Measurements from ENCODE around the gene DOCK2.

The DOCK2 gene

DNA sequence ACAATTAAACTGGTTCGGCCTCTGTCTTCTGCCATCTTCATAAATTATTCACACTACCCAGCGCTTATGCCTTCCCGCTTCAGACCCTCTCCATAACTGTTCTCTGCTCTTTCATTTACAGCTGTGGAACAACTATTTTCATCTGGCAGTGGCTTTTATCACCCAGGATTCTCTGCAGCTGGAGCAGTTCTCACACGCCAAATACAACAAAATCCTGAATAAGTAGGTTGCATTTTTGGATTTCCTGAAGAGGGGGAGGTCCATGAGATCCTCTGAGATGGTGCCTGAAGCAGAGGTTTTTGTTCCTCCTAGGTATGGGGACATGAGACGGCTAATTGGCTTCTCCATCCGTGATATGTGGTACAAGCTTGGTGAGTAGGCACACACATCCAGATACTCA is 371.3 kb downstream of the DOCK2 start:
- no peak for DNase-seq

DNA sequence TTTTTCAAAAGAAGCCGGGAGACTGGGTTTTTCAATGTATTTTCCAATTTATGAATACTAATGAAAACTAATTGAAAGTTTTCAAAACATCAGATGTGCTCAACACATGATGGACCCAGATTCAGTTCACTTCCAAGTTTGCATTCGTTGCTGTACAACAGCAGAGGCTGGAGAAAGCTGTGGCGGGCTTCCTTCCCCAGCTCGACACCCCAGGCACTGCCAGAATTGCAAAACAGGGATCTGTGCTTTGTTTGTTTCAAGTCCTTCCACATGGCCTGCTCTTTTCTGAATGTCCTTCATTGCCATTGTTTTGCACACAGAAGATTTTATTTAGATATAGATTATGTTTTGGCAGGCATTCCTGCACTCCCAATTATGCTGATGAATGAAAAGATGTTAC is 373.5 kb downstream of the DOCK2 start:
- no peak for DNase-seq

DNA sequence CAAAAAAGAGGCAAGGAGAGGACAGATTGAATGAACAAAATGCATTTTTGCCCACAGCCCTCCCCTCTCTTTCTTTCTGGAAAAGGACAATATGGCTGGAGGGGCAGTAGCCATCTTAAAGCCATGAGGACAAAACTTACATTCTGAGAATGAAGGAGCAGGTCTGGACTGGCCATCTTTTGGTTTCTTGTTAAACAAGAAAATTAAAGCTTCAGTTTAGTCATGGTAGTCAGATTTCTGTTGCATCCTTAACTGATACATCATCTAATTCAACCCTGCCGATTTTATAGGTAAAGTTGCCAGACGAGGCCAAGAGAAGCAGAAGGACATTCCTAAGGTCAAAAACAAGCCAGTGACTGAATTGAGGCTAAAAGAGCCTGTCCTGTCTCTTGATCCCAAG is 374.7 kb downstream of the DOCK2 start:
- DNase-seq, result no peak

DNA sequence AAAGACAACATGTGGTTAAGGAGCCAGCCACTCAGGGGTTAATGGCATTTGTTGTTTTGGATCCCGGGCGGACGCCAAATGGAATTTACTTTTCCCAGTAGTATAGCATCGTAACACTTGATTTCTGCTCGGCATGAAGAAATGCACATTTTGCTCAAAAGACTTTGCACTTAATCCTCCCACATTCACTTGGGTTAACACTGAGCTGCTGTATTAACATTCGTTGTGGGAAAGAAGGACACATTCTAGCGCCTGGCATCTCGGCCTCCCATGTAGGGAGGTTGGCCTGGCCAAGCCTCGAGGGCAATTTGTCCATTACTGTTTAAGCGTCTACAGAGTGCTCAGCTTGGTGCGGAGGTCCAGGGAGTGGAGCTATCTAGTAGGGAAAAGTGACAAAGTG is 375.5 kb downstream of the DOCK2 start:
- DNase-seq, result no peak

DNA sequence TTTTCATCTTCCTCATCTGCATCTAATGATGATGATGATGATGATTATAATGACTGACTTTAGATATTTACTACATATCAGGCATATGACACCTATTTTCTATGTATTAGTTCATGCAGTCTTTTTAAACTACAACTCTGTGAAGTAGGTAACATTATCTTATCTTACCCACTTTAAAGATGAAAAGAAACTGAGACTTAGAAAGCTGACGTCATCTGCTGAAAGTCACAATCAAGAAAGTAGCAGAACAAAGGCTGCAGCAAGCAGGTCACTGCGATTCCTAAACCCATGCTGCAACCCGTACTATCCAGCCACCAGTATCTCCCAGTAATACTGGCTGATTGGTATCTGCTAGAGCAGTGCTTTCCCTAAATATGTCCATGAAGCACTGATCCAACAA is 383.3 kb downstream of the DOCK2 start:
- DNase-seq, result no peak

DNA sequence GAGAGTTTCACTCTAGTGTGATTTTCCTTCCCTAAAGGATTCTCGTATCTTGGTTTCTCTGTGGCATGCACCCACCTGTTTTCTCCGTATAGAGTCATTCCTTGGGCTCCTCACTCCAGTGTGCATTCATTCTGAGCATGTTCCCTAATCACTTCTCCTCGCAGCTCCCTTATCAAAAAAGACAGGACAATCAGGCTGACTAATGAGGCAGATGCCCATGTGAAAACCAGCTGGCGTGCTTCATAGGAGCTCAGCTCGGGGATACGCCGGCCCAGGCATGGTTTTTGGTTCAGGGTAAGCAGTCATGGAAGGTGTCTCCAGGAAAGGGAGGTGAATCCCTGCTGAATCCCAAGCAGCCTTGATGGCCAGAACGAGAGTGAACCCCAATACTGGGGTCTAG is 384.4 kb downstream of the DOCK2 start:
- no peak for DNase-seq

DNA sequence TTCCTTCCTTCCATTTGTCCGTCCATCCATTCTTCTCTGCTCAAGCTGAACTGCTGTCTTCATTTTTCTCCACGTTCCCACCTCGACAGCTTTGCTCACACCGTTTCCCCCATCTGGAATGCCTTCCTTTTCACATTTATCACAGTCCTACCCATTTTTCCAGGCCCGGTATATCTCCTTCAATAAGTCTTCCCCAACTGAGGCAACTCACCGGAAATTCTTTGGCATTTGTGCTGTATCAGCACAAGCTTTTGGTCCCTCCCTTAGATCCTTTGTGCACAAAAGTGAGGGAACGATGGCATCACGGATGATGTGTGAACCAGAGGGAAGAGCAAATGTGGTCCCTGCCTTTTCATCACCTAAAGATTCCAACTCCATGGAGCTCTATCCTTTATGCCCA is 388.8 kb downstream of the DOCK2 start:
- DNase-seq, result no peak

DNA sequence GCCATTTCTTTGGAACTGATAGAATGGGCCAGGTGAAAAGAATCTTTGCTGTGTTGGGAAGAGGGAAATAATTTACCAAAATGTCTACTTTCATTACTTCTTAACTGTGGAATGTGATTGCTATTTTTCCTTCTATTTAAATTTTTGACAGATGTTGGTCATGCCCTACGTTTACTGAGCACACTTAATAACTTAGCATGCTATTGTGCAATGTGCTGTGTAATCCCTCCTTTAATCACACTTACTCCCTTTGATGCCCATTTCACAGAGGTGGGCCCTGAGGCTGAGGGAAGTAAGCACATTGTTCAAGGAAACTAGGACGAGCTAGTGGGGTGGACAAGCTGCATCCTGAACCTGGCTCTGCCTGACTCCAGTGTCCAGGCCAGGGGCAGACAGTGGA is 391.0 kb downstream of the DOCK2 start:
- DNase-seq, result no peak

DNA sequence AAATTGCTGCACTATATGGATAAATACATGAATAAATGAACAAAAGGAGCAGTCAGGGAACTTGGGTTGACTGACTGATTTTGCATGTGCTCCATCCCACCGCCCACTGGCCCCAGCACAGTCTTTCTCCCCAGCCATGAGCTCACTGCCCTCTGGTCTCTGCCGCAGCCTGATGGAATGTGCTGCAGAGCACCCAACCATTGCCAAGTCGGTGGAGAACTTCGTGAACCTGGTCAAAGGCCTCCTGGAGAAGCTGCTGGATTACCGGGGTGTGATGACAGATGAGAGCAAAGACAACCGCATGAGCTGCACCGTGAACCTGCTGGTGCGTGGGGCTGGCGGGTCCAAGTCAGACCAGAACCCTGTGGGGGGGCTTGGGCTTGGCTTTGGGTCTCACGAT is 397.2 kb downstream of the DOCK2 start:
- no peak for DNase-seq

DNA sequence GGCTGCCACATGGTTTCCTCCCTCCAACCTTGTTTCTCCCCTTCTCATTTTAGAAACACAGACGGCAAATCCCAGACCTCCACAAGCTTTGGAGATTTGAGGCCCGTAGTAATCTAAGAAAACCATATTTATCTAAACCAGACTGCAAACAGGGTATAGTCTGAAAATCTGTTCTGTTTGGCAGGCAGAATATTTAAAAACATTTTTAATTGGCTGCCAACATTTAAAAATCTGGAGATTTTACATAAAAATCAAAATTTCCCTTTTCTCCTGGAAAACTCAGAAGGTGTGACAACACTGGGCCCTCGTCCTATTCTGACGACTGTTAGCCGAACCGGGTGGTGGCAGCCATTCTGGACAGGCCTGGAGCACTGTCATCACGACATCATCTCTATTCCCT is 401.2 kb downstream of the DOCK2 start:
- no peak for DNase-seq

DNA sequence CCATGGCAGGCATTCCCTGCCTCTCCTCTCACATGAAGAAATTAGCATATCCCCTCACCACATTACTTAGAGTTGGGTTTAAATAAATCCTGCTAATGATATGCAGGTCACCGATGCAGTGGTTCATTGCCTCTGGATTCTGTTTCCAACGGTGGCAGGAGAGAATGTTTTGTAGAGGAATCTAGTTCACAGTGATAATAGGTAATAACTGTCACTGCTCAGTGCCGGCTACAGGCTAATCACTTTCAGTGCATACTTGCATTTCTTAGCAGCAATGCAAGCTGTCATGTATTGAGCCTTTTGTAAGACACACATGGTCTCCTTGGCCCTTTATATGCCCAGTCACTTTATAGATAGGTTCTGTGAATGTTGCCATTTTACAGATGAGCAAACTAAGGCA is 402.8 kb downstream of the DOCK2 start:
- no peak for DNase-seq

DNA sequence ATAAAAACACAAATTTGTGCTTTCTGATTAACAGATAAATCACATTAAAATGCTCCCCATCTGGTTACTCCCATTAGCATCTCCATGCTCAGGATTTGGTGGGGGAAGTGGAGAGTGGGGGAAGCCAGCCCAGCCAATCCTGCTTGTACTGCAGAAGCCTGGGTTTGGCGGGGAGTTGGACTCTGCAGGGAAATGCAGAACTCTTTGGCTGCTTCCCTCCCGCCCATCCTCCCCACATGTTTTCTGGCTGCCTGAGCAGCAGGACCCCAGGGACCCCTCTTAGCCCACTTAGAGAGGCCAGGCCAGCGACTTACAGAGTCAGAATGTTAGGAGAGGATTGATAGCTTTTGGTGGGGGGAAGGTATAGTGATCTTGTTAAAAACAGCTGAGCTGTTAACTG is 409.2 kb downstream of the DOCK2 start:
- DNase-seq, result no peak

DNA sequence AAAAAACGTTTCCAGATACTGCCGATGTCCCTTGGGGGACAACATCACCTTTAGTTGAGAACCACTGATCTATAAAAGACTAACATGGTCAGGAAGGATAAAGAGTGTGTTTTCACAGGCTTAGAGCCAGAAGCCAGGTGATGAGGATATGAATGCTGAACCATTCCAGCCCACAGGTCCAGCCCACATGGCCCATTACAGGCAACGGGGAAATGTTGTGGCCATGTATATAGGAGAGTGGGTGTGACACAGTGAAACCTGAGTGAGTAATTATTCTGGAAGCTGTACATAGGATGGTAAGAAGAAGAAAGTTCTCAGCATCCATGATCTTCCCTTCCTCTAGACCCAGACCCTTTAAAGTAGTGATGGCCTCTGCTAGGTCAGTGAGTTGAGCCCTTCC is 412.6 kb downstream of the DOCK2 start:
- DNase-seq, result no peak

DNA sequence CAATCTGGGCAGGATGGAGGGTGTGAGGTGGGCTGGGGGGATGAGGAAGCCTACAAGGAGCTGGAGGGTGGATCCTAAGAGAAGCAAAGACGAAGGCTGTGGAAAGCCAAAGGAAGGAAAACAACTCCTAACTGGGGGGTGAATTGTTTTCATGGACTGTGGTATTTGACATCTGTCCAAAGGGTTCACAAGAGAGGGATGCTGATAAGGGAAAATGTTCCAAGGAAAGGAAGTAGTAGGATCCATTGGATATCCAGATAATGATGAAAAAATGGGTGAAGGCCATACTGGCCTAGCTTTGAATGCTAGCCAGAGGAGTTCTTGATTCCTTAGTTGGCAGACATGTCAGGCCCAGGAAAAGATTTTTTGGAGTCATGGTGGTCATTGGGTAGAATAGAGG is 416.8 kb downstream of the DOCK2 start:
- DNase-seq, result no peak

DNA sequence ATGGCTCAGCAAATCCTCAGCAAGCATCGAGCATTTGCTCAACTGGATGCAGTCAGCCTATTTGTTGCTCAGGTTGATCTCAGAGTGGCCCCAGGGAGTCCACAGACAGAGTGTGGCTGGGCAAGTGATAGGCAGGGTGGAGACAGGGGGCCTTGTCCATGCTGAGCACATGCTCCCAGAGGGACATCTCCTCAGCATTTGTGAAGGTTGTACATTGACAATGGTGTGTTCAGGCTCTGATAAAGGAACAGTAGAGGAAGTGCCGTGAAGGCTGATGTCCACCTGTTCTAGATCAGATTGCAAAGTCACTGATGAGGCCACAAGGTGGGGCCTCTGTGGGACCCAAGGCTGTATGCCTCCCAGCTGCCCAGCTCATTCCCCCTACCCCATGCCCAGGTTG is 418.5 kb downstream of the DOCK2 start:
- no peak for DNase-seq

DNA sequence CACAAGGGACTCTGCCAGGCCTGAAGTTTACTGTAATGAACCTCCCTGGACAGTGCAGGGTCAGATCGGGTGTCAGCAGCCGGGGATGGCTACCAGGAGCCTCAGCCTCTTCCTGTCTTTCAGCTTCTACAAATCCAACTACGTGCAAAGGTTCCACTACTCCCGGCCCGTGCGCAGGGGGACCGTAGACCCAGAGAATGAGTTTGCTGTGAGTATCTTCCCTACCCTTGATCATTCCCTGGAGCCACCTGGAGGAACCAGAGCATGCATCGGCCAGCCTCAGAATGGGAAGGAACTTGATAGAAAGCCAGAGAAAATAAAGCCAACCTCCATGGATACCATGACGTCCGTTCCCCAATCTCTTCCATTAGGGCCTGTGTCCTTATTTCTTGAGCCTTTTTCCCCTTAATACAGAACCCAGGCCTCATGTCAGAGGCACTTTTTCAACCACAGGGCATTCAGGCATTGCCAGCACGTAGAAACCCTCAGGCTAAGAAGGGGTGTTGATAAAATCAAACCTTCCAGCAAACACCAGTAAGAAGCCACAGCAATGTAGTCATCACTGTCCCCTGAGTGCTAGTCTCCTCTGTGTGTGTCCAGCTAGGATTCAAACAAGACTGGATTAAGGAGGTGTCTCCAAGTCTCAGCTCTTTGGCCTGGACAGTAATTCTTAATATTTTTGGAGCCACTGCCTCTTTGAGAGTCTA is 419.6 kb downstream of the DOCK2 start:
- DNase-seq, result no peak

DNA sequence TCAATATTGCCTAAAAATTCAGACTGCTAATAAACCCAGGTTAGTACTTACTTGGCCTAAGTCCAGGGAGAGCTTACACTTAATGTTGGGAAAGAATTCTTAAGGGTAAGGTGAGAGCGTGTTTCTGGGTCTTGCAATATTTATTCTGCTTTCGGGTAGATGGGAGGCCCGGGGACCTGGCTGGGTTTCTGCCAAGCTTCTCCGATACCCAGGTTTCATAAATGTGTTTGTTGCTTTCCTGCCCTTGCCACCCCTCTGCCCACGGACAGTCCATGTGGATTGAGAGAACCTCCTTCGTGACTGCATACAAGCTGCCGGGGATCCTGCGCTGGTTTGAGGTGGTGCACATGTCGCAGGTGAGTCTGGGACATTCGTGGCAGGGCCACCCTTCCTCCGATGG is 420.2 kb downstream of the DOCK2 start:
- DNase-seq, result no peak

DNA sequence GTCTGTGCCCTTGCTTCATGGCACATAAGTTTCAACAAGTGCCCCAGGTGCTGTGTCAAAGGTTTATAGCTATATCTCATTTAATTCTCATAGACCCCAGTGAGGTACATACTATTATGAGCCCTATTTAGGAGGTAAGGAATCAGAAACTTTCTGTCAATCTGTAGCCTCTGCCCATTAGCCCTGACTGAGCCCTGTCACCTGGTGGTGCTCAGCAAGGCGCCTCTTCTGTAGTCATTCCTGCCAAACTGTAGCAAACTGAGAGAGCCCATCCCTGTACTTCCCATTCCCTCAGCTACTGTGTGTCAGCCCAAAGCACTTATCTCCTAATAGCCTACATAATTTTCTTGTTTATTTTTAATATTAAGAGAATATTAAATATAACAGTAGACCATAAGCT is 422.1 kb downstream of the DOCK2 start:
- no peak for DNase-seq

DNA sequence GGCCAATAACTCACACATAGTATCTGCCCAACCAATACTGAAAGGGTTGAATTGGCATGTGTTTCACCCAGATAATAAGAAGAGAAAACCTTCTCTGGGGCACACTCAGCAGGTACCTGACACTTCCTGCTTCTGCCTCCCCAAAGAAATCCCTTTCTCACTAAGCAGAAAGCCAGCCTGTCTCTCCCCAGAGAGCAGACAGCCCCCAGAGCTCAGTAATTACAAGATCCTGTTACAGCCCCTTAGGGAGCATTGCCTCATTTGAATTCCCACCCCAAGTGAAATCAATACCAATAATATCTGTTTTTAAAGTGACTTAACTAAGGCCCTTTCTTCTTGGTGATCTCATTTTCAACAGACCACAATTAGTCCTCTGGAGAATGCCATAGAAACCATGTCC is 430.1 kb downstream of the DOCK2 start:
- DNase-seq, result no peak

DNA sequence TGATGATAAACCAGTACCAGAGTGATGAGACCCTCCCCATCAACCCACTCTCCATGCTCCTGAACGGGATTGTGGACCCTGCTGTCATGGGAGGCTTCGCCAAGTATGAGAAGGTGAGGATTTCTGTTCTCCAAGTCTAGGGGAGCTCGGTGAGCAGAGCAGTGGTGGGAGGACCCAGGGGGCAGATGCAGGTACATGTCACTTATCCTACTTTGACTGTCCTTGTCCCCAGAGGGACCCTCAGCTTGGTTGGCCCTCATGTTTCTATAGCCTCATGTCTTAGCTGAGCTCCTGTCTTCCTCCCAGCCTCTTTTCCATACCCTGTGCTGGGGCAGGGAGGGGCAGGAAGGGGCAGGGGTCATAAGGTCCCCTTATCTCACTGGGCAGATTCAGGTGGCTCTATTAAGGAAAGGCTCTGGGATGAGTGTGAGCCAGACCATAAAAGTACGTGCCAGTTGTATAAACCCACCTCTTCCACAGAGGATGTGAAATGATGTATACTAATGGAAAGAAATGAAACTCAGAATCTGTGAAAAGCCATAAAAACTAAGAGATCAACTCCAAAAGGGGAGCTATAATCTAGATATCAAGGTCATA is 430.6 kb downstream of the DOCK2 start:
- DNase-seq, result no peak

DNA sequence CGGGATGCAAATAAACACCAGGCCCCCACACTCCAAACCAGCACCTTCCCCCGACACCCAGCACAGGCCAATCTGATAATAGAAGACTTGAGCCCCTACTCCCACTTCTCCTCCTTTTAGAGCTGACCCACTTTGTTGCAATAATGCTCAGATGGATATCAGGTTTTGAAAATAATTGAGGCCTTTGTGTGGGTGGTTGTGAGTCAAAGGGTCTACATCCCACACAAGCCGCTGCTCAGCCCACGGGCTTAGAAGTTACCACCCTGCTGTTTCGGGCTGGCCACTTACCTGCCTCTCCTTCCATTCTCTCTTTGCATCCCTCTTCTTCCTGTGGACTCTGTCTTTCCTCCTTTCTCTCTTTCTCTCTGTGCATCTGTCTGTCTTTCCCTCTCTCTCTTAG is 432.4 kb downstream of the DOCK2 start:
- DNase-seq, result no peak

DNA sequence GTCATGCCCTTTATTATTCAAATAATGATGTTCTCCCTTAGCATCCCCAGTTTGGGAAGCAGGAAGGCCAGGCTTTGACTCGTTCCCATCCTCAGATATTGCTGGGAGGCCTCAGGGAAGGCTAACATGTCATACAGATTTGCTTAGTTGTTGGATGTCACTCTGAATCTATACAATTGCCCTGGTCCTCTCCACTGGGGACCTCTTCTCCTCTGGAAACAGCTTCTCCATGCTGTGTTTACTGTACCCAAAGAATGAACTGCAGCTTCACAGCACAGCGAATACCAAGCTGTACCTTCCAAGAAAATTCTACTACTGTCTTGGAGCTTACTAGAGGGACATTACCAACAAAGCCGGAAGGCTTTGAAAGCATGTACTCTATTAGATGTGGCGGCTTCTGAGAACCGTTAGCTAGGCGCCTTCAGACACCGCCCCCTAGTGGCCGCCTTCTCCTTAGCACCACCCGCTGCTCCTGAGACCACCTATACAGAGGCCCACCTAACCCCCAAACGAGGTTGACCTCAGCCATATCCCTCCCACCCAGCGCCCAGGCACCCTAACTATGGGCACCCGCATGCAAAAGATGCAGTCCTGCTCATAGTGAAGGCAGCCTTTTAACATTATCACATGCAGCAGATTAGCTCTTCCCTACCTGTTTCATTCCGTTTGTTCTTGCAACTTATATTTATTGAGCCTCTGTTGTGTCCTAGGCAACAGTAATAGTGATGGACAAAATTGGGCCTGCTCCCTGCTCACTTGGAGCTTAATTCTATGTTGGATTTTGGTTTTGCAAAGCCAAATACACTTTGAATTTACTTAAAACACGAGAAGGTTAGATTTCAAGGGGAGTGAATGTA is 433.7 kb downstream of the DOCK2 start:
- DNase-seq, result peak; percentile 29 to 35

DNA sequence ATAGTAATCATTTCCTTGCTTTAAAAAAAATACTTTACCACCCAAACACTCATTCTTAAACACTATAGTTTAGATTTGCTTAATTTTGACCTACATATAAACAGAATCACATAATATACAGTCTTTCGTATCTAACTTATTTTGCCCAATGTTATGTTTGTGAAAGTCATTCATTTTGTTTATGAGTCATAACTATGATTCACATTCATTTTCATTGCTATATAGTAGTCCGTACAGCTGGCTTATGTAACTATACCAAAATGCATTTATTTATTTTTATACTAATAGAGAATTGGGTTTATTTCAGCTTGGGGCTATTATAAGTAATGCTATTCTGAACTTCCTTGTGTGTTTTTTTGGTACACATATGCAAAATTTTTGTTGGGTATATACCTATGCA is 434.7 kb downstream of the DOCK2 start:
- no peak for DNase-seq

DNA sequence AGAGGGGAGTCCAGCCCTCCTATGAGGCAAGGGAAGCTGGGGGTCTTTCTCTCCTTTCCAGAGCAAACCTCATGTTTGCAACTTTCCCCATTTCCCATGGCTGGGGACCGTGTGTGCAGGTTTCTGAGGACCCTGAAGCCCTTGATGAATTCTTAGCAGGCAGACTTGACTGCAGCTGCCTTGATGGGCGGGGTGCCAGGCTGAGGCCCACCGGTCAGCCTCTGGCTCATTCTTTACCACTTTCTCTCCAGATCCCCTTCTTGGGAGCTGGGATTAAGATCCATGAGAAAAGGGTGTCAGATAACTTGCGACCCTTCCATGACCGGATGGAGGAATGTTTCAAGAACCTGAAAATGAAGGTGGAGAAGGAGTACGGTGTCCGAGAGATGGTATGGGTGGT is 438.6 kb downstream of the DOCK2 start:
- DNase-seq, result no peak
